Stimulated activated CD4-positive, alpha-beta T cell treated with anti-CD3 and anti-CD28 coated beads, Interleukin-4, amount 100 ng/mL, for 24 hours (primary cell): ENCODE results near the gene NAPB.
A peak's percentile ranks its signal among the peaks of the same experiment; 100 is the strongest.
"Not testable (repeated sequence)": the region's sequence is repeated elsewhere in the genome, so short reads cannot be mapped to it uniquely, and the experiment has no call there.

Source experiments
- DNase-seq: peaks from one replicate; pipeline ENCODE4 v3.0.0-alpha.2; 2020

NAPB gene

DNA sequence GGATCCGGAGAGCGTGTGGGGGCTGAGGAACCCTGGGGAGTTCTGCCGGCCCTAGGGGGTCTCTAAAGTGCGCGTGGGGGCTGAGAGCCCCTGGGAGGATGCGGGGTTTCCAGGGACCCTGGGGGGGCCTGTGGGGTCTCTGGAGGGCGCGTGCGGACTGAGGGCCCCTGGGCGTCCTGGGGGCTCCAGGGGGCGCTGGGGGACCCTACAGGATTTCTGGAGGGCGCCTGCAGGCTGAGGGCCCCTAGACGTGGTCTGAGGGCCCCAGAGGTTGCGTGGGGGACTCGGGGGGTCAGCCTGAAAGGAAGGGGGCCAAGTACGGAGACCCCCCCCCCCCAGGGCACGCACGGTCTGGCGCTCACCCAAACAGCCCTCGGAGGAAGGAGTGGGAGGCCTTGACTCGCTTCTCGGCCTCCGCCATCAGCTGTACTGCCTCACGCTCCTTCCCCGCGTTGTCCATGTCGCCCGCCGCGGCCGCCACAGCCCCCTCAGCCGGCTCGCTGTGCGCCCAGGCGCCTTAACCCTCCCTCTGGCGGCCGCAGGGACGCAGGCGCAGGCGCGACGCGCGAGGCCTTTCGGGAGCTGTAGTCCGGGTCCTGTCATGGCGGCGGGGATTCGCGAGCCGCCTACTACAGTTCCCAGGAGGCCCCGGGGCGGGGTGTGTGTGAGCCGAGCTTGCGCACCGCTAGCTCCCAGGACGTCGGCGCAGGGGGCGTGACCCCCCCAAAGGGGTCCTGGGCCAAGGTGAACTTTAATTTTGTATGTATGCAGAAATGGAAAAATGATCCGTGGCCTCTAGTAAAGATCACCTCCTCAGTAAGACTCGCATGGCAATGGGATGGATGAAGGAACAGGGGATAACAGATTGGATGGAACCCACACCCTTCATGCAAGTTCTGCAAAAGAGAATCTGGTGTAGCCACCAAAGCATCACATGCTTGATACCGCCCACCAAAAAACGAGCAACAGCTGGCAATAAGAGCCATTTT is at the start of gene NAPB:
Gene NAPB, minus strand, starts transcription at position 546 of the 989 bp plus-strand sequence. Its CDS starts 86 bp downstream, at position 460.
- peak; percentile 94 for DNase-seq

- DNase-seq: not testable (repeated sequence)
Measured at GRCh38 chr20:23466961-23467360, 45.7 kb upstream of the NAPB start.

- DNase-seq: no peak
Measured at GRCh38 chr20:23461180-23461579, 39.9 kb upstream of the NAPB start.

- DNase-seq: no peak
Measured at GRCh38 chr20:23459461-23460150, 38.3 kb upstream of the NAPB start.

DNA sequence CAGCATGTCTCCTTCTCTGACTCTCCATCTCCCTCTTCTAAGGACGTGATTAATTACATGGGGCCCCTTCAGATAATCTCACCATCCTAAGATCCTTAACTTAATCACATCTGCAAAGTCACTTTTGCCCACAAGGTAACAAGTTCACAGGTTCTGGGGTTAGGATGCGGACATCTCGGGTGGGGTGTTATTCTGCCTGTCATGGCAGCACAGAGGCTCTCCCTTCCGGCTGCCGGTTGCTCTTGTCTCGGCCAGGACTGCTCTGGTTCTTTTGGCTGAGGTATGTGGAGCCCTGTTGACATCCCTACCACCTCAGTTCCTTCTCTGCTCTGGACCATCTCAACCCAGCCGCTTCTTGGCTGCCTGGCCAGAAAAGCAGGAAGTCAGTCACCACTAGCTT is 35.6 kb upstream of the NAPB start:
- no peak for DNase-seq

DNA sequence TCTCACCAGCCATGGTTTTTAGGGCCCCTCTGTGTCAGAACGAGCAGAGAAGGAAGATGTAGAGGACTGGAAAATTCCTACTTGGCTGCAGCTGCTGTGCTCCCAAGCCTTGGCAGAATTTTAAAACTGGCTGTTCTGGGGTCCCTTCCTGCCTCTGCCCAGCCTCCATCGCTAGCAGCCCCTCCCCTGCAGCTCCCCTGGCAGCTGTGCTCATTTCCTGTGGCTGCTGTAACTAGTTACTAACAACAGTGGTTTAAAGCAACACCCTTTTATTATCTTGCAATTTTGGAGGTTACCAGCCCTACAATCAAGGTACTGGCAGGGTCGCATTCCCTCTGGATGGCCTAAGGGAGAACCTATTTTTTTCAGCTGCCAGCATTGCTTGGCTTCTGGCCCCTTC is 35.1 kb upstream of the NAPB start:
- DNase-seq: no peak

DNA sequence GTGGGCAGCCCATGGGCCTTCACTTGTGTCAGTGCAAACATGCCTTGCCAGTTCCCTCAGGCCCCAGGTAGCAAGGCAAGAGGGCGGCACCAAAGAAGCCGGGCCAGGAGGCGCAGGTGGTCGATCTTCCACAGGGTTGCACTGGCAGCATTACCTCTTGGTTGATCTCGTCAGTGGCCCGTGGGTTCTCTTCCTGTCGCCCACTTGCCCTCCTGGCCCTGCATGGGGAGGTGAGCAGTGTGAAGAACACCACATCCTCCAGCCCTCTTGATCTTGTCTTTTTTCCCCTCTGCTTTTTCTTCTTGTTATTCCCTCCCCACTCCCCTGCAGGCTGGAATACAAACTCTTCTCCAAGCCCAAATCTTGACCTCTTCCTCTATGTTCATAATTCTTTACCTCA is 34.4 kb upstream of the NAPB start:
- no peak for DNase-seq

DNA sequence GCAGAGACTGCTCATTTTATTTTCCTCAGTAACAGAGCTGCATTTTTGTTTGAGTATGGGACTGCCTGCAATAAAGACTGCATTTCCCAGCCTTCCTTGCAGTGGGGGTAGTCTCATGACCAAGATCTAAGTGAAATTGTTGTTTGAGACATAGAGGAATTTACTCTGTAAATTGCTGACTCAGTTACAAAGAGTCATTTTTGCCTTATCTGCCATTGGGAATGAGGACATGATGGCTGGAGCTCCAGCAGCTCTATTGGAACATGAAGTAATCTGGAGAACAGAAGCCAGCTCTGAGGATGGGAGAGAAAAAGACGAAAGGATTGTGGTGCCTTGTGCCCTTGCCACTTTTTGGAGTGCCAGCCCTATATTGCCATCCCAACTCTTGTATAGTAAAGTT is 33.5 kb upstream of the NAPB start:
- DNase-seq: no peak

DNA sequence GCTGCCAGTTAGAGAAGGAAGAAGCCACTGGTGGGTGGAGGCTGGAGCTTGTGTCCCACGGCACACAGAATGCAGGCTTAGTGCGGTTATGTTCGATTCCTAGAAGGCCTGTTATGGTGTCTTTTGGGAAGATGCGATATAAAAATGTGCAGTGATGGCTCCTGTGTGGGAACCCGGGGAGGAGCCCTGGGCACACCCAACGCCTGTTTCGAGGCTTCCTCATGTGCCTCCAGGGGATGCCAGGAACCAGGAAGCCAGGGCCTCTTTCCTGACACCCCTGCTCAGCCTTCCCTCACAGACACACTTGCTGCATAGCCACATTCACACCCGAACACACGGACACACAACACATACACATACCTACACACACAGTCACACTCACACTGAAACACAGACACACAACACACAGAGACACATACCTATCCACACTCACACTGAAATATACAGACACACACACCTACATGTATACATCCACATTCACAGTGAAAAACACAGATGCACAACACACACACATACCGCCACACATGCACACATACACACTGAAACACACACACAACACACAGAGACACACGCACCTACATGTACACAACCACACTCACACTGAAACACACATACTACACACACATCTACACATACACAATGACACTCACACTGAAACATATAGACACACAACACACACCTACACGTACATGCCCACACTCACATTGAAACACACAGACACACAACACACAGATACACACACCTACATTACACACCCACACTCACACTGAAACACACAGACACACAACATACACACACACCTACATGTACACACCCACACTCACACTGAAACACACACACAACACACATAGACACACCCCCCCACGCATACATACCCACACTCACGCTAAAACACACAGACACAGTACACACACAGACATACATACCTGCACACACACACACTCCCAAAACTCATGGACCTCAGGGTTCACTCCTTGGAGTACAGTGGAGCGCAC is 32.6 kb upstream of the NAPB start:
- DNase-seq: no peak

DNA sequence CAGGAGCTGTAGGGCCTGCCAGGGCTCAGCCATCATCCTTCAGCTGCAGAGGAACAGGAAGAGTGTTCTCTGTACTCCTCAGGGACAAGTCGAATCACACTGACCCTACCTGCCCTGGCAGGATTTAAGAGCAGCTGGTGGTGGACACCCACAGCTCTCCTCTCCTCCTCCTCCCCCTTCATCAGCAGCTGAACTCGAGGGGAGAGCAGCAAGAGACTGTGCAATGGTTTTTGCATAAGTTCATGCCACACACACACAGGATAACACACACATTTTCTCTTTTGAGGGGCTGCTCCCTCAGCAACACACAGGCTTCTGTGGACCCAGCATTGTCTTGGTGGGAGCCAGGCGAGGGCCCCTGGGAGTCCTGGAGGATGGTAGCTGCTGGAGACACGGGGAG is 31.5 kb upstream of the NAPB start, which contains the start of gene CST11:
Gene CST11, minus strand, starts transcription at position 101 of the 400 bp plus-strand sequence. Its CDS starts 65 bp downstream, at position 36.
- DNase-seq: no peak

DNA sequence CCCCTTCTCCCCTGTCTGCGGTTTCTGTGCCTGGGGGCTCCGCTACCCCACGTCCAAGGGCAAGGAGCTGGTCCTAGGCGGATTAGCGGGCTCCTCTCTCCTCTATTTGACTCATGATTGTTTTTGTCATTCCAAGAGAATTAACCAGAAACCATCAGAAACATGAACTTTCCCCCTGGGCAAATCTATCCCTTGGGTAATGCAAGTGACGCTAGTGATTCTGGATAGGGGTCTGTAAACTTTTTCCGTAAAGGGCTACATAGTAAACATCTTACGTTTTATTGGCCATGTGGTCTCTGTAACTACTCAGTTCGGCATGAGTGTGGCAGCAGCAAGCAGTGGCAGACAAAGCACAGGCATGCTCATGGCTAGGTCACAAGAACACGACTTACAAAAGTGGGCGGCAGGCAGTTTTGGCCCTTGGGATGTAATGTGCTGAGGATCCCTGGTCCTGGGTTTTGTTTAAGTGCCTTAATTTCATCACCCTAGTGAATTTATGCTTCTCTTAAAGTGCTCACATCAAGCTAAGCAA is 30.7 kb upstream of the NAPB start:
- no peak for DNase-seq

DNA sequence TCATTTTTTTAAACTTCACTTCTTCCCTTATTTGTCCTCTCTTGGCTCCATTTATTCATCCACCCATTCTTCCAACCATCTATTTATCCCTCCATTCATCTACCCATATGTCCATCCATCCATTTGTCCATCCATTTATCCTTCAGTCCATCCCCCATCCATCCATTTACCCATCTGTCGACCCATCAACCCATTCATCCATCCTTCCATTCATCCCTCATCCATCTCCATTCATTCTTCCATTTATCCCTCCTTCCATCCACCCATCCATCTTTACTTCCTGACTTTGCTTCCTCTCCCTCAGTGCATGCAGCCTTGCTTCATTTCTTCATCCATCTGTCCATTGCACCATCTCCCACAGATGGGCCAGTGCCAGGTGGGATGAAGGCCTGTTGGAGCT is 29.6 kb upstream of the NAPB start:
- no peak for DNase-seq

GRCh38 chr20:23449421-23449820 is 28.1 kb upstream of the NAPB start:
- DNase-seq: no peak

DNA sequence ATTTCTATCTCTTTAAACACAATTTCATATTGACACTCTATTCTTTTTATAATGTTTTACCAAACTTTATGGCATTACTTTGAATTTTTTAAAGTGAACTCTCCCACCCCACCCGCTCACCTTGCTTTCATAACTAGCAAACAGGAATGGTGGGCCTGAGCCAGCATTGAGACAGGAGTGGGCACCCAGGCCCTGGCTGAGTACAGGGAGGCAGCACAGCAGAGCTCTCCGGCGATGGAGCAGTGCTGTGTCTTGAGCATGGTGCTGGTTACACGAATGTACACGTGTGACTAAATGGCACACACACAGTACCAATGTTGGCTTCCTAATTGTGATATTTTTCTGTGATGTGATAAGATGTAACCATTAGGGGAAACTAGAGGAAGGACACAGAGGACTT is 26.9 kb upstream of the NAPB start:
- DNase-seq: no peak

DNA sequence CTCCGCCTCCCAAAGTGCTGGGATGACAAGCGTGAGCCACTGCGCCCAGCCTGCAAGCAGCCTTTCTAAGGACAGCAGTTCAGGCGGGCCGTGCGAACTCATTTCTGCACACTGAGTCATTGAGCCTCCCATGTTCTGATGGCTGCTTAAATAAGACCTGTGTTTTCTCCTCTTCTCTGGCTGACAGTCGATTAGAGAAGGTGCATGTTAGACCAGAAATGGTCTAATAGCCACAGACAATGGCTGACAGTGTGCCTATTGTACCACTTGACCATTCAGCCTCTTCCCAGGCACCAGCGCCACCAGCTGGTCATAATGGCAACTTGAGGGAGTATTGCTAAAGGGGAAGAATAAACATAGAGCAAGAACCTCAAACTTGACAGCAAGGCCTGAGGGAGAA is 25.2 kb upstream of the NAPB start:
- DNase-seq: peak; percentile 18

GRCh38 chr20:23445596-23446217 is 24.4 kb upstream of the NAPB start:
- no peak for DNase-seq

- no peak for DNase-seq
Measured at GRCh38 chr20:23444859-23445258, 23.6 kb upstream of the NAPB start.

GRCh38 chr20:23442436-23442835 is 21.1 kb upstream of the NAPB start:
- no peak for DNase-seq

- peak; percentile 70 for DNase-seq
Measured at GRCh38 chr20:23441850-23442313, 20.6 kb upstream of the NAPB start.

- no peak for DNase-seq
Measured at GRCh38 chr20:23440004-23440403, 18.7 kb upstream of the NAPB start.

DNA sequence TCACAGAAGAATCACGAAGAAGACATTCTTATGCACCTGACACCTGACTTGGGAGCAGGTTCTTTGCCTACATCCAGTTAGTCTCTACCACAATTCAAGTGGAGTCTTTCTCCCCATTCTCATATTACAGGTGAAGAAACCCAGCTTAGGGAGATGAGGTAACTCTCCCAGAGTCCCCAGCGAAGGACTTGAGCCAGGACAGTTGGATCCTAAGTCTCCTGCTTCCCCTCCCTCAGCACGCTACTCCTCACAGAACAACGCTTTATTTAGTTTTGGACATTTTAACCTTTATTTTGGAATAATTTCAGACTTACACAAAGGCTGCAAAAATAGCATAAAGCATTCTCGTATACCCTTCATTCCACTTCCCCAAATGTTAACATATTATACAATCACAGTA is 17.4 kb upstream of the NAPB start:
- no peak for DNase-seq
